HEK293T (cell line): Measurements from ENCODE around the gene GPC4.

Experiments used
- CTCF ChIA-PET: fragments of 350-600 bp; formaldehyde crosslinking; extraction: SDS; loops from one replicate; lab custom pipeline; 2021; ENCODE audit warnings: antibody characterized with exemption, inconsistent platforms; lab: Yijun Ruan, JAX
- POLR2A ChIA-PET: fragments of 350-600 bp; formaldehyde crosslinking; extraction: SDS; loops from one replicate; lab custom pipeline; 2020; ENCODE audit warnings: antibody characterized with exemption, inconsistent platforms; lab: Yijun Ruan, JAX
- DNase-seq: peaks from one replicate; pipeline ENCODE4 v3.0.0; 2012; ENCODE audit warnings: mixed read lengths; ENCODE audit errors: extremely low spot score
- ARNT ChIP-seq: fragments of 450-650 bp; IDR thresholded peaks from 2 replicates; pipeline ENCODE4 v1.6.1; 2017; ENCODE audit warnings: mild to moderate bottlenecking
- BHLHE40 ChIP-seq: fragments of 450-650 bp; IDR thresholded peaks from 2 replicates; pipeline ENCODE4 v1.6.1; 2016; ENCODE audit warnings: mild to moderate bottlenecking, moderate library complexity, borderline replicate concordance
- CTBP1 ChIP-seq: fragments of 450-650 bp; IDR thresholded peaks from 2 replicates; pipeline ENCODE4 v1.6.1; 2016; ENCODE audit warnings: borderline replicate concordance
- ELF4 ChIP-seq: fragments of 450-650 bp; IDR thresholded peaks from 2 replicates; pipeline ENCODE4 v1.6.1; 2017; ENCODE audit warnings: antibody characterized with exemption
- FOXA1 ChIP-seq: fragments of 450-650 bp; IDR thresholded peaks from 2 replicates; pipeline ENCODE4 v1.6.1; 2016; ENCODE audit warnings: mild to moderate bottlenecking
- FOXK2 ChIP-seq: fragments of 450-650 bp; IDR thresholded peaks from 2 replicates; pipeline ENCODE4 v1.6.1; 2016; ENCODE audit warnings: mild to moderate bottlenecking
- FOXM1 ChIP-seq: fragments of 450-650 bp; IDR thresholded peaks from 2 replicates; pipeline ENCODE4 v1.6.1; 2017; ENCODE audit warnings: mild to moderate bottlenecking, borderline replicate concordance
- HDGF ChIP-seq: fragments of 450-650 bp; IDR thresholded peaks from 2 replicates; pipeline ENCODE4 v1.6.1; 2017; ENCODE audit warnings: antibody characterized with exemption, borderline replicate concordance
- L3MBTL2 ChIP-seq: fragments of 450-650 bp; conservative IDR thresholded peaks from 2 replicates; pipeline ENCODE4 v1.6.1; 2016; ENCODE audit warnings: mild to moderate bottlenecking
- LEF1 ChIP-seq: fragments of 450-650 bp; IDR thresholded peaks from 2 replicates; pipeline ENCODE4 v1.6.1; 2017; ENCODE audit warnings: mild to moderate bottlenecking, borderline replicate concordance
- NFRKB ChIP-seq: fragments of 450-650 bp; IDR thresholded peaks from 2 replicates; pipeline ENCODE4 v1.6.1; 2016; ENCODE audit warnings: mild to moderate bottlenecking, moderate library complexity
- SP1 ChIP-seq: fragments of 450-650 bp; IDR thresholded peaks from 2 replicates; pipeline ENCODE4 v1.6.1; 2017
- SUZ12 ChIP-seq: fragments of 450-650 bp; IDR thresholded peaks from 2 replicates; pipeline ENCODE4 v1.6.1; 2016; ENCODE audit warnings: mild to moderate bottlenecking
- TARDBP ChIP-seq: fragments of 450-650 bp; IDR thresholded peaks from 2 replicates; pipeline ENCODE4 v1.6.1; 2016
- ZNF384 ChIP-seq: fragments of 450-650 bp; IDR thresholded peaks from 2 replicates; pipeline ENCODE4 v1.6.1; 2016
- TF ChIP-seq, protein P1 (sequence below): fragments of 450-650 bp; IDR thresholded peaks from 2 replicates; pipeline ENCODE4 v1.6.1; 2016

Gene GPC4

DNA sequence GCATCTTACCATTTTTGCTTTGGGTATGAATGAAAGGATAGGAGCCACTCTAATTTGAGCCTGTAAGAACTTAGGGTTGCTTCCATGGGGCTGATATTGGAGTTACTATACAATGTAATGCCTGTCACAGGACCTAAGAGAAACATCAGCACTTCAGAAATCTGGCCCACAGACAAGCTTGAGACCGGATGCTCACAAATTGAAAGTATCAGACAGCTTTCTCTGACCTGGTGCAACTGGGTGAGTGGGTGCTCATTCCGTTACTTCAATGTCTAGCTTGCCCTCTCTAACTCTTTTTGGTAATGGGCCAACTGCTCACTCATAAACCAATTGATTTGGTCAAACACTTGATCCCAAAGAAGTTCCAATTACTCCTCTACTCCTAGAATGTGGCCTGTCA lies 62.1 kb downstream of the GPC4 start:
- ChIA-PET CTCF (interaction anchor here (1.2 kb wide), 1 partner anchor 18 kb away, joined by 3 read pairs; no protein-coding TSS in a partner anchor), POLR2A (no interaction called here)
- TF ChIP-seq HDGF (no peak), ELF4 (no peak), BHLHE40 (no peak), FOXK2 (no peak), ARNT (no peak), LEF1 (no peak), NFRKB (no peak), TARDBP (no peak), FOXM1 (no peak), SP1 (no peak), CTBP1 (no peak), L3MBTL2 (no peak), SUZ12 (no peak), ZNF384 (no peak)
- TF ChIP-seq, protein P1, sequence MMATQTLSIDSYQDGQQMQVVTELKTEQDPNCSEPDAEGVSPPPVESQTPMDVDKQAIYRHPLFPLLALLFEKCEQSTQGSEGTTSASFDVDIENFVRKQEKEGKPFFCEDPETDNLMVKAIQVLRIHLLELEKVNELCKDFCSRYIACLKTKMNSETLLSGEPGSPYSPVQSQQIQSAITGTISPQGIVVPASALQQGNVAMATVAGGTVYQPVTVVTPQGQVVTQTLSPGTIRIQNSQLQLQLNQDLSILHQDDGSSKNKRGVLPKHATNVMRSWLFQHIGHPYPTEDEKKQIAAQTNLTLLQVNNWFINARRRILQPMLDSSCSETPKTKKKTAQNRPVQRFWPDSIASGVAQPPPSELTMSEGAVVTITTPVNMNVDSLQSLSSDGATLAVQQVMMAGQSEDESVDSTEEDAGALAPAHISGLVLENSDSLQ = no peak
- no peak for DNase-seq

DNA sequence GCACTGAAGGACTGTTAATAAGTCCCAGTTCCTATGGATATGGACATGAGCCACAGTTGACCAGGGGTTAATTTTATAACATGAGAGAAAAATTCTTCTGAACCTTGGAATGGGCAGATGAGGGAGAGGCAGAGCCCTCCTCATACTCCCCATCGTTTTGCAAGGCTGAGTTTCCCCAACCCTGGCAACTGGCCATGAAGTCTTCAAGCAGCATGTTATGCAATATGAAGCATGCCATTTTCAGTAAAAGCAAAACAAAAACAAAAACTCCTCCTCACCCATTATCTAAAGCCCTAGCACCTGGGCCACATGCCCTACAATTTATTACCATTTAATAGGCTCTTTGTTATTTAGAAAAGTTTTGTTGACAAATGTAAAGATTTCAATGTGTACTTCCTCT lies 64.5 kb downstream of the GPC4 start:
- POLR2A ChIA-PET = no interaction called here
- CTCF ChIA-PET = no interaction called here
- TF ChIP-seq ARNT = no peak
- no peak for TF ChIP-seq ELF4
- no peak for TF ChIP-seq NFRKB
- no peak for TF ChIP-seq FOXA1
- TF ChIP-seq BHLHE40 = no peak
- no peak for TF ChIP-seq SP1
- no peak for TF ChIP-seq L3MBTL2
- TF ChIP-seq HDGF = no peak
- no peak for TF ChIP-seq CTBP1
- TF ChIP-seq FOXM1 = no peak
- TF ChIP-seq LEF1 = no peak
- TF ChIP-seq FOXK2 = no peak
- no peak for TF ChIP-seq ZNF384
- no peak for TF ChIP-seq SUZ12
- TF ChIP-seq, protein P1 = no peak
- DNase-seq = no peak

- no peak for TF ChIP-seq FOXK2
- TF ChIP-seq L3MBTL2 = no peak
- TF ChIP-seq NFRKB = no peak
- no peak for TF ChIP-seq TARDBP
- no peak for TF ChIP-seq LEF1
- TF ChIP-seq SUZ12 = no peak
- no peak for TF ChIP-seq CTBP1
- TF ChIP-seq SP1 = no peak
- no peak for TF ChIP-seq FOXA1
- TF ChIP-seq ARNT = no peak
- no peak for TF ChIP-seq BHLHE40
- TF ChIP-seq ELF4 = no peak
- TF ChIP-seq FOXM1 = no peak
- TF ChIP-seq ZNF384 = no peak
- TF ChIP-seq, protein P1 = no peak
- DNase-seq = no peak
- ChIA-PET POLR2A (no interaction called here), CTCF (no interaction called here)
These were observed 69.3 kb downstream of the GPC4 start for GRCh38 chrX:133346026-133346425.

- CTCF ChIA-PET = no interaction called here
- POLR2A ChIA-PET = no interaction called here
- DNase-seq = no peak
- TF ChIP-seq, protein P1 = no peak
- TF ChIP-seq SUZ12 = no peak
- no peak for TF ChIP-seq HDGF
- TF ChIP-seq ELF4 = no peak
- TF ChIP-seq BHLHE40 = no peak
- TF ChIP-seq SP1 = no peak
- no peak for TF ChIP-seq L3MBTL2
- TF ChIP-seq ARNT = no peak
- no peak for TF ChIP-seq NFRKB
- TF ChIP-seq FOXK2 = no peak
- TF ChIP-seq FOXM1 = no peak
- TF ChIP-seq TARDBP = no peak
- no peak for TF ChIP-seq LEF1
- TF ChIP-seq CTBP1 = no peak
- TF ChIP-seq ZNF384 = no peak
- TF ChIP-seq FOXA1 = no peak
These were observed 75.7 kb downstream of the GPC4 start for GRCh38 chrX:133339566-133339965.

GRCh38 chrX:133337250-133337649 lies 78.0 kb downstream of the GPC4 start:
- no peak for DNase-seq
- CTCF ChIA-PET = no interaction called here
- POLR2A ChIA-PET = no interaction called here
- TF ChIP-seq, protein P1 = no peak
- TF ChIP-seq FOXM1 = no peak
- TF ChIP-seq NFRKB = no peak
- no peak for TF ChIP-seq ZNF384
- TF ChIP-seq FOXA1 = no peak
- no peak for TF ChIP-seq TARDBP
- no peak for TF ChIP-seq LEF1
- no peak for TF ChIP-seq HDGF
- no peak for TF ChIP-seq L3MBTL2
- no peak for TF ChIP-seq FOXK2
